Smooth muscle cell (in vitro differentiated cells): ENCODE measurements around the gene ZBTB38. TPM values are rescaled to one million over a fixed set of nuclear protein-coding genes. Genes with fewer than 3 reads are reported as not detected.

Experiments used
- DNase-seq: peaks from one replicate; lab custom pipeline; 2025; ENCODE audit not compliant: unreplicated experiment; lab: John Stamatoyannopoulos, UW
- H2AFZ ChIP-seq: fragments of 200-600 bp; sonication (generic); 2 replicates; pipeline ENCODE4 v1.6.0; 2016; ENCODE audit warnings: antibody characterized with exemption, low read depth, mild to moderate bottlenecking
- H3F3A ChIP-seq: fragments of 200-600 bp; sonication (generic); 2 replicates; pipeline ENCODE4 v1.6.0; 2017; ENCODE audit warnings: antibody characterized with exemption, low read depth
- H3K27ac ChIP-seq: fragments of 200-600 bp; sonication (generic); 2 replicates; pipeline ENCODE4 v1.5.1; 2016; ENCODE audit warnings: low read depth, mild to moderate bottlenecking
- H3K27me3 ChIP-seq: fragments of 200-600 bp; sonication (generic); 2 replicates; pipeline ENCODE4 v1.6.1; 2016; ENCODE audit warnings: low read depth, mild to moderate bottlenecking
- H3K36me3 ChIP-seq: fragments of 200-600 bp; sonication (generic); 2 replicates; pipeline ENCODE4 v1.5.1; 2016; ENCODE audit warnings: low read depth
- H3K4me1 ChIP-seq: fragments of 200-600 bp; sonication (generic); 2 replicates; pipeline ENCODE4 v1.5.1; 2016; ENCODE audit warnings: low read depth
- H3K4me2 ChIP-seq: fragments of 200-600 bp; sonication (generic); 2 replicates; pipeline ENCODE4 v1.6.0; 2016; ENCODE audit warnings: mild to moderate bottlenecking
- H3K4me3 ChIP-seq: fragments of 200-600 bp; sonication (generic); 2 replicates; pipeline ENCODE4 v1.5.1; 2016; ENCODE audit warnings: mild to moderate bottlenecking
- H3K79me2 ChIP-seq: fragments of 200-600 bp; sonication (generic); 2 replicates; pipeline ENCODE4 v1.6.0; 2016; ENCODE audit warnings: low read depth, mild to moderate bottlenecking
- H3K9ac ChIP-seq: fragments of 200-600 bp; sonication (generic); 2 replicates; pipeline ENCODE4 v1.6.0; 2016; ENCODE audit warnings: low read depth
- H3K9me3 ChIP-seq: fragments of 200-600 bp; sonication (generic); replicated peaks from 2 replicates; pipeline ENCODE4 v1.5.1; 2016; ENCODE audit warnings: low read depth
- H4K20me1 ChIP-seq: fragments of 200-600 bp; sonication (generic); 2 replicates; pipeline ENCODE4 v1.6.0; 2016; ENCODE audit warnings: low read depth
- WGBS: methylation state at CpG from one replicate; pipeline ENCODE4 v1.1.7; 2016; ENCODE audit warnings: low lambda C conversion rate; 5-methylcytosine and 5-hydroxymethylcytosine counted together
- polyA plus RNA-seq: library from polyadenylated mRNA; unstranded; fragments of >200 nt; fragmentation: Nextera tagmentation; extraction: Ambion mirVana; gene quantifications from 2 replicates; pipeline ENCODE4 v1.2.1, GENCODE V29; 2016
- total RNA-seq: library from RNA; depleted of rRNA; stranded (reverse); fragments of >200 nt; gene quantifications from 2 replicates; pipeline ENCODE4 v1.2.3, GENCODE V29; 2014
- TF ChIP-seq, protein P1 (sequence below): fragments of 200-600 bp; sonication (generic); IDR thresholded peaks from 2 replicates; pipeline ENCODE4 v1.5.1; 2017; ENCODE audit warnings: borderline replicate concordance, mild to moderate bottlenecking, antibody characterized with exemption; ENCODE audit not compliant: insufficient read depth, poor library complexity, severe bottlenecking

ZBTB38 gene
- total and polyA plus RNA-seq, 2 experiments from 2014 or later, result 21.7 to 68.0 TPM

DNA sequence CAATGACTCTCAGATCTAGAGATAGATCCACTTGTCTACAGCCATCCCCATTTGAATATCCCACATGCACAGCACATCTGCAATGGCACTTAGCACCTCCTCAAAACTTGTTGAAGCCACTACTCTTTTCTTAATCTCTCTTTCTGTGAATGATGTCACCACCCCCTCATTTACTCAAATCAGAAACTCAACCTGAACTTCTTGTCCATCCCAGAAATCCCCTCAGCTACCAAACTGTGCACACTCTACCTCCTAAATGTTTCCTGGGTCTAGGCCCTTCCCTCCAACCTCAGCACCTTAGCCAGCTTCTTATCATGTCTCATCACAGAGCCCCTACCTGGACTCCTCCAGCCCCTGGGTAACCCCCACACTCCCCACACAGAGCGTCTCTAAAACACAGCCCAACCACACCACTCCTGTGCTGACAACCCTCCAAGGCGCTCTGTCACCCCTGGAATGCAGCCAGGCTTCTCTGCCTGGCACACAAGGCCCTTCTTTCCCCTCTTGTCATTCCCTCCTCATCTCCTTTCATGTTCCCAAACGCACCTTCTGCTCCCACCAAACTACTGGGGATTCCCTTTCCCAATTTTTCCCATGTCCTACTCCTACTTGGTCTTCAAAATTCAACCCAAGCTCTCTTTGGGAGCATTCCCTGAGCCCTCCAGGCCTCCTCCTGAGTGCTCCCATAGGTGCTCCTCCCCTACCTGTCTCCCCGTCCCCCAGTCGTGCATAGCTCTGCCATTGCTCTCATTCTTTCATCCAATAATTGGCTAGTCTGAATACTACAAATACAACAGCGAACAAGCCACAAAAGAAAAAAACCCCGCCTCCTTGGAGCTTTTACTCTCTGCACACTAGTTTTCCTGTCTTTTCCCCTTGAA is 39.8 kb upstream of the ZBTB38 start:
- Histone ChIP-seq H3F3A (peaks cover 9% of the 10 kb centered on the region), H3K9ac (no peak overlapping the region), H3K36me3 (no peaks in the 10 kb centered on the region), H3K27me3 (no peaks in the 10 kb centered on the region), H4K20me1 (no peaks in the 10 kb centered on the region), H3K27ac (no peak overlapping the region), H3K79me2 (no peaks in the 10 kb centered on the region), H3K4me1 (no peaks in the 10 kb centered on the region), H2AFZ (no peak overlapping the region), H3K4me2 (no peak overlapping the region), H3K4me3 (no peak overlapping the region), H3K9me3 (no peaks in the 10 kb centered on the region)
- DNase-seq, result no peak
- TF ChIP-seq, protein P1, sequence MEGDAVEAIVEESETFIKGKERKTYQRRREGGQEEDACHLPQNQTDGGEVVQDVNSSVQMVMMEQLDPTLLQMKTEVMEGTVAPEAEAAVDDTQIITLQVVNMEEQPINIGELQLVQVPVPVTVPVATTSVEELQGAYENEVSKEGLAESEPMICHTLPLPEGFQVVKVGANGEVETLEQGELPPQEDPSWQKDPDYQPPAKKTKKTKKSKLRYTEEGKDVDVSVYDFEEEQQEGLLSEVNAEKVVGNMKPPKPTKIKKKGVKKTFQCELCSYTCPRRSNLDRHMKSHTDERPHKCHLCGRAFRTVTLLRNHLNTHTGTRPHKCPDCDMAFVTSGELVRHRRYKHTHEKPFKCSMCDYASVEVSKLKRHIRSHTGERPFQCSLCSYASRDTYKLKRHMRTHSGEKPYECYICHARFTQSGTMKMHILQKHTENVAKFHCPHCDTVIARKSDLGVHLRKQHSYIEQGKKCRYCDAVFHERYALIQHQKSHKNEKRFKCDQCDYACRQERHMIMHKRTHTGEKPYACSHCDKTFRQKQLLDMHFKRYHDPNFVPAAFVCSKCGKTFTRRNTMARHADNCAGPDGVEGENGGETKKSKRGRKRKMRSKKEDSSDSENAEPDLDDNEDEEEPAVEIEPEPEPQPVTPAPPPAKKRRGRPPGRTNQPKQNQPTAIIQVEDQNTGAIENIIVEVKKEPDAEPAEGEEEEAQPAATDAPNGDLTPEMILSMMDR, result no peak
- WGBS, result 90% methylated on average over 7 of the region's 7 CpGs

DNA sequence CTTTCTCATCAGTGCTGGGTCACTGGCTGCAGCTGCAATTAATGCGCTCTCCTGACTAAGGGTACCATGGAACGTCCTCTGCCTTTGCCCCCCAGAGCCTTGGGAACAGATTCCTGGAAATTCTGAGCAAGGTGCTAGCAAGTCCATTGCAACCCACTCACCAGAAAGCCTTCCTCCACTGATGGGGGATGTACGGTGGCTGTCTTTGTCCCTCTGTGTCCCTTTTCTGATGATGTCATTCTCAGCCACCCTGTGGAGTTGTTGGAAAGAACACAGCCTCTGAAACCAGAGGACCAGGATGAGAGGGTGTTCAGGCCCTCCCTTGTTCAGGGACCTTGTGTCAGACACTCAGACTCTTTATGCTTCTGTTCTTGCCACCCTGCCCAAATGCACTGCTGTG is 38.1 kb upstream of the ZBTB38 start:
- no peaks in the 10 kb centered on the region for H3K27me3 ChIP-seq
- no peaks in the 10 kb centered on the region for H3K4me1 ChIP-seq
- H4K20me1 ChIP-seq, result no peaks in the 10 kb centered on the region
- no peak overlapping the region for H3K4me3 ChIP-seq
- peaks cover 9% of the 10 kb centered on the region for H3F3A ChIP-seq
- no peaks in the 10 kb centered on the region for H3K79me2 ChIP-seq
- TF ChIP-seq, protein P1, result no peak
- peak overlapping the region; percentile 93 for H3K27ac ChIP-seq
- no peaks in the 10 kb centered on the region for H3K36me3 ChIP-seq
- no peaks in the 10 kb centered on the region for H3K9me3 ChIP-seq
- DNase-seq, result no peak
- H3K9ac ChIP-seq, result no peak overlapping the region
- H3K4me2 ChIP-seq, result no peak overlapping the region
- H2AFZ ChIP-seq, result no peak overlapping the region
- WGBS, result 83% methylated on average over 3 of the region's 3 CpGs

DNA sequence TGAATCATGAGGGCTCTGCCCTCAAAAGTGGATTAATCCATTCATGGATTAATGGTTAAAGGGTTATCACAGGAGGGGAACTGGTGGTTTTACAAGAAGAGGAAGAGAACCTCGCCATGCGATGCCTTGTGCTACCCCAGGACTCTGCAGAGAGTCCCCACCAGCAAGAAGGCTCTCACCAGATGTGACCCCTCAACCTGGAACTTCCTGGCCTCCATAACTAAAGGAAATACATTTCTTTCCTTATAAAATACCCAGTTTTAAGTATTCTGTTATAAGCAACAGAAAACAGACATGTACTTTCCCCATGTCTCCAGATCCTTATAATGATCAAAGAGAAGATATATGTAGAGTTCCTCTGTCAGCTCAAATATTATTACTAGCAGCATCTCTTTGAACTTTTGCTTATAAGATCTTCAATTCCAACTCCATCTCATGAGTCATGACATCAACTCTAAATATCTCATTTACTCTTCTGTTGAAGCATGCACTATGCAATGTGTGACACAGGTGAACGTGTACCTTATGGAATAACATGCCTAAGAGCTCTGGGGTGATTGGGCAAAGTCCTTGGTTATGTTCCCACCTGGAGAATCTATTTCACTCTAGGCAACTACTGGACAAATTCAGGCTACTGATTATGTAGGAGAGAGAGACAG is 37.5 kb upstream of the ZBTB38 start:
- no peaks in the 10 kb centered on the region for H3K4me1 ChIP-seq
- no peak overlapping the region for H2AFZ ChIP-seq
- H3K9me3 ChIP-seq, result no peaks in the 10 kb centered on the region
- H3K9ac ChIP-seq, result peak overlapping the region; percentile 56
- no peaks in the 10 kb centered on the region for H3K79me2 ChIP-seq
- peak overlapping the region; percentile 58 for H3K4me2 ChIP-seq
- H3K27me3 ChIP-seq, result no peaks in the 10 kb centered on the region
- no peaks in the 10 kb centered on the region for H4K20me1 ChIP-seq
- peak overlapping the region; percentile 93 for H3K27ac ChIP-seq
- no peak for DNase-seq
- WGBS, result 89% methylated on average over 3 of the region's 3 CpGs
- peaks cover 9% of the 10 kb centered on the region for H3F3A ChIP-seq
- no peak overlapping the region for H3K4me3 ChIP-seq
- TF ChIP-seq, protein P1, result no peak
- H3K36me3 ChIP-seq, result no peaks in the 10 kb centered on the region
